ENCODE measurements around the gene PTDSS2.

Gene PTDSS2

GRCh38 chr11:429391-429790, 20.7 kb upstream of the PTDSS2 start:
- Histone ChIP-seq H3K27me3 (peaks cover 0 to 30% of the 10 kb centered on the region in 2 donors), H3K27ac (no peak overlapping the region), H3K4me3 (no peak overlapping the region), H3K36me3 (no peaks in the 10 kb centered on the region), H3K4me1 (no peaks in the 10 kb centered on the region), H3K9me3 (no peaks in the 10 kb centered on the region)
- intact Hi-C loops (cut with DNase I; ENCODE audit: low total_unique reads), result no loop called here
- no peak for TF ChIP-seq CTCF (IDR thresholded peaks at IDR 0.05)
- no peak for DNase-seq

GRCh38 chr11:429931-430456, 20.1 kb upstream of the PTDSS2 start:
- H3K9me3 ChIP-seq, result no peaks in the 10 kb centered on the region
- peaks cover 0 to 30% of the 10 kb centered on the region in 2 donors for H3K27me3 ChIP-seq
- intact Hi-C loops (cut with DNase I; ENCODE audit: low total_unique reads), result no loop called here
- H3K36me3 ChIP-seq, result no peaks in the 10 kb centered on the region
- TF ChIP-seq CTCF (IDR thresholded peaks at IDR 0.05), result no peak
- H3K27ac ChIP-seq, result no peak overlapping the region
- no peak for DNase-seq
- no peak overlapping the region for H3K4me3 ChIP-seq
- H3K4me1 ChIP-seq, result no peaks in the 10 kb centered on the region

- no peak for DNase-seq
- TF ChIP-seq CTCF (IDR thresholded peaks at IDR 0.05), result no peak
- intact Hi-C loops (cut with DNase I; ENCODE audit: low total_unique reads), result no loop called here
These were observed 18.2 kb upstream of the PTDSS2 start for GRCh38 chr11:431921-432320.

GRCh38 chr11:432501-433100, 17.5 kb upstream of the PTDSS2 start:
- intact Hi-C loops (cut with DNase I; ENCODE audit: low total_unique reads), result no loop called here
- Histone ChIP-seq H3K27me3 (peaks cover 0 to 36% of the 10 kb centered on the region in 2 donors), H3K36me3 (no peaks in the 10 kb centered on the region), H3K4me3 (no peak overlapping the region), H3K27ac (no peak overlapping the region), H3K9me3 (no peaks in the 10 kb centered on the region), H3K4me1 (no peaks in the 10 kb centered on the region)
- DNase-seq, result no peak
- TF ChIP-seq CTCF (IDR thresholded peaks at IDR 0.05), result no peak

More at GRCh38 chr11:431921-432320, 18.2 kb upstream of the PTDSS2 start:
- Histone ChIP-seq H3K27me3 (peaks cover 0 to 30% of the 10 kb centered on the region in 2 donors), H3K4me3 (no peak overlapping the region), H3K4me1 (no peaks in the 10 kb centered on the region), H3K27ac (no peak overlapping the region), H3K9me3 (no peaks in the 10 kb centered on the region), H3K36me3 (no peaks in the 10 kb centered on the region)

- H3K27ac ChIP-seq, result no peak overlapping the region
- H3K9me3 ChIP-seq, result no peaks in the 10 kb centered on the region
- peaks cover 0 to 42% of the 10 kb centered on the region in 2 donors for H3K27me3 ChIP-seq
- no peak overlapping the region for H3K4me3 ChIP-seq
- no peaks in the 10 kb centered on the region for H3K4me1 ChIP-seq
- intact Hi-C loops (cut with DNase I; ENCODE audit: low total_unique reads), result no loop called here
- H3K36me3 ChIP-seq, result no peaks in the 10 kb centered on the region
- no peak for DNase-seq
- no peak for TF ChIP-seq CTCF (IDR thresholded peaks at IDR 0.05)
These were observed 17.0 kb upstream of the PTDSS2 start for GRCh38 chr11:433111-433510.

All from tibial artery (tissue), 4 donors.